Cardiac septum (tissue), 1 donor: ENCODE measurements around the gene PHACTR1. TPM values are rescaled to one million over a fixed set of nuclear protein-coding genes. Genes with fewer than 3 reads are reported as not detected.

Source experiments
- DNase-seq: peaks from one replicate; pipeline ENCODE4 v3.0.0-alpha.2; 2020; ENCODE audit warnings: low spot score
- intact Hi-C: fragments of 100-400 bp; cut with DNase I; formaldehyde crosslinking; loops from one replicate; pipeline ENCODE4 v1.14.0; 2022
- total RNA-seq: library from RNA; stranded (reverse); fragmentation: NEBNext Ultra II Directional; extraction: Animal tissue kit (Norgen Biotek cat#: 25700); gene quantifications from one replicate; pipeline ENCODE4 v1.2.1, GENCODE V29; 2021
- donor health status: DM: no; HTN: no; CAD: no.

PHACTR1 gene
- total RNA-seq, 1 donor from 2014 or later = 26.2 TPM

- intact Hi-C loops = no loop called here
Observed at GRCh38 chr6:13296536-13296997, 580.0 kb downstream of the PHACTR1 start.

GRCh38 chr6:13297391-13297790, 580.8 kb downstream of the PHACTR1 start:
- DNase-seq = no peak
- intact Hi-C loops = no loop called here

More at GRCh38 chr6:13296536-13296997, 580.0 kb downstream of the PHACTR1 start:
- peak; percentile 22 for DNase-seq

- DNase-seq = no peak
- intact Hi-C loops = no loop called here
Observed at GRCh38 chr6:13298446-13298845, 581.9 kb downstream of the PHACTR1 start.

GRCh38 chr6:13299403-13299821, 582.8 kb downstream of the PHACTR1 start:
- intact Hi-C loops = no loop called here
- DNase-seq = no peak

- intact Hi-C loops = no loop called here
- no peak for DNase-seq
Observed at GRCh38 chr6:13299918-13300317, 583.4 kb downstream of the PHACTR1 start.

GRCh38 chr6:13300643-13301590, 584.4 kb downstream of the PHACTR1 start:
- intact Hi-C loops = no loop called here

GRCh38 chr6:13302291-13302690, 585.7 kb downstream of the PHACTR1 start:
- no peak for DNase-seq
- intact Hi-C loops = no loop called here

More at GRCh38 chr6:13300643-13301590, 584.4 kb downstream of the PHACTR1 start:
- no peak for DNase-seq

GRCh38 chr6:13302751-13303667, 586.4 kb downstream of the PHACTR1 start:
- DNase-seq = peak; percentile 88
- intact Hi-C loops = no loop called here

GRCh38 chr6:13303668-13304017, 587.1 kb downstream of the PHACTR1 start:
- peak; percentile 90 for DNase-seq
- intact Hi-C loops = no loop called here

GRCh38 chr6:13304101-13304500, 587.5 kb downstream of the PHACTR1 start:
- intact Hi-C loops = no loop called here
- no peak for DNase-seq

GRCh38 chr6:13304580-13305260, 588.2 kb downstream of the PHACTR1 start:
- DNase-seq = no peak
- intact Hi-C loops = no loop called here

- no peak for DNase-seq
- intact Hi-C loops = no loop called here
Observed at GRCh38 chr6:13305288-13305687, 588.7 kb downstream of the PHACTR1 start.

GRCh38 chr6:13305791-13306190, 589.2 kb downstream of the PHACTR1 start:
- no peak for DNase-seq
- intact Hi-C loops = no loop called here

- no peak for DNase-seq
- intact Hi-C loops = no loop called here
Observed at GRCh38 chr6:13307508-13307995, 591.0 kb downstream of the PHACTR1 start.

GRCh38 chr6:13308332-13308731, 591.8 kb downstream of the PHACTR1 start:
- intact Hi-C loops = no loop called here

GRCh38 chr6:13311155-13311554, 594.6 kb downstream of the PHACTR1 start:
- intact Hi-C loops = no loop called here
- no peak for DNase-seq

More at GRCh38 chr6:13308332-13308731, 591.8 kb downstream of the PHACTR1 start:
- DNase-seq = no peak

- intact Hi-C loops = no loop called here
- no peak for DNase-seq
Observed at GRCh38 chr6:13314806-13315205, 598.2 kb downstream of the PHACTR1 start.

- DNase-seq = no peak
Observed at GRCh38 chr6:13315896-13316295, 599.3 kb downstream of the PHACTR1 start.

GRCh38 chr6:13318821-13319220, 602.3 kb downstream of the PHACTR1 start:
- intact Hi-C loops = no loop called here
- no peak for DNase-seq

More at GRCh38 chr6:13315896-13316295, 599.3 kb downstream of the PHACTR1 start:
- intact Hi-C loops = no loop called here
